MM.1S (cell line): Measurements from ENCODE around the gene ZNF236.

Source experiments
- DNase-seq: peaks from one replicate; pipeline ENCODE4 v3.0.0-alpha.2; 2015
- H2AFZ ChIP-seq: fragments of 300-600 bp; sonication (generic); 2 replicates; pipeline ENCODE4 v1.6.0; 2016; ENCODE audit warnings: antibody characterized with exemption, low read length
- H3F3A ChIP-seq: fragments of 300-600 bp; sonication (generic); 2 replicates; pipeline ENCODE4 v1.6.1; 2016; ENCODE audit warnings: mild to moderate bottlenecking, antibody characterized with exemption, low read length, moderate library complexity, mixed read lengths; ENCODE audit not compliant: insufficient read depth
- H3K27ac ChIP-seq: fragments of 300-600 bp; sonication (generic); 2 replicates; pipeline ENCODE4 v1.5.1; 2016; ENCODE audit warnings: mild to moderate bottlenecking, low read length
- H3K27me3 ChIP-seq: fragments of 300-600 bp; sonication (generic); replicated peaks from 2 replicates; pipeline ENCODE4 v1.6.0; 2016; ENCODE audit warnings: low read length; ENCODE audit not compliant: insufficient read depth
- H3K36me3 ChIP-seq: fragments of 300-600 bp; sonication (generic); replicated peaks from 2 replicates; pipeline ENCODE4 v1.6.1; 2016; ENCODE audit warnings: mild to moderate bottlenecking, low read length, mixed read lengths; ENCODE audit not compliant: insufficient read depth
- H3K4me1 ChIP-seq: fragments of 300-600 bp; sonication (generic); 2 replicates; pipeline ENCODE4 v1.6.1; 2016; ENCODE audit warnings: low read length, mixed read lengths
- H3K4me2 ChIP-seq: fragments of 300-600 bp; sonication (generic); 2 replicates; pipeline ENCODE4 v1.6.0; 2016; ENCODE audit warnings: low read depth, low read length
- H3K4me3 ChIP-seq: fragments of 300-600 bp; sonication (generic); 2 replicates; pipeline ENCODE4 v1.5.1; 2016; ENCODE audit warnings: low read length, mixed read lengths
- H3K79me2 ChIP-seq: fragments of 300-600 bp; sonication (generic); 2 replicates; pipeline ENCODE4 v1.6.1; 2016; ENCODE audit warnings: mixed run types, low read length, mixed read lengths
- H3K9ac ChIP-seq: fragments of 300-600 bp; sonication (generic); 2 replicates; pipeline ENCODE4 v1.6.1; 2016; ENCODE audit warnings: low read length, mixed read lengths
- H3K9me2 ChIP-seq: fragments of 300-600 bp; sonication (generic); replicated peaks from 2 replicates; pipeline ENCODE4 v1.6.1; 2016; ENCODE audit warnings: mild to moderate bottlenecking, low read length, mixed read lengths; ENCODE audit not compliant: insufficient read depth
- H3K9me3 ChIP-seq: fragments of 300-600 bp; sonication (generic); replicated peaks from 2 replicates; pipeline ENCODE4 v1.6.1; 2016; ENCODE audit warnings: mild to moderate bottlenecking, low read length, mixed read lengths; ENCODE audit not compliant: insufficient read depth
- H4K20me1 ChIP-seq: fragments of 300-600 bp; sonication (generic); 2 replicates; pipeline ENCODE4 v1.6.1; 2016; ENCODE audit warnings: mild to moderate bottlenecking, low read length, moderate library complexity, mixed read lengths; ENCODE audit not compliant: insufficient read depth
- EZH2 ChIP-seq: fragments of 300-600 bp; sonication (generic); optimal IDR thresholded peaks from 2 replicates; pipeline ENCODE3; 2017; ENCODE audit warnings: low read depth, mild to moderate bottlenecking, antibody characterized with exemption, low read length, mixed read lengths
- EZH2phosphoT487 ChIP-seq: fragments of 300-600 bp; sonication (generic); IDR thresholded peaks from 2 replicates; pipeline ENCODE4 v1.6.1; 2018; ENCODE audit warnings: antibody characterized with exemption, low read length
- TF ChIP-seq, protein P1 (sequence below): fragments of 300-600 bp; sonication (generic); IDR thresholded peaks from 2 replicates; pipeline ENCODE4 v1.5.1; 2016; ENCODE audit warnings: antibody characterized with exemption, low read length, mixed read lengths

ZNF236 gene

DNA sequence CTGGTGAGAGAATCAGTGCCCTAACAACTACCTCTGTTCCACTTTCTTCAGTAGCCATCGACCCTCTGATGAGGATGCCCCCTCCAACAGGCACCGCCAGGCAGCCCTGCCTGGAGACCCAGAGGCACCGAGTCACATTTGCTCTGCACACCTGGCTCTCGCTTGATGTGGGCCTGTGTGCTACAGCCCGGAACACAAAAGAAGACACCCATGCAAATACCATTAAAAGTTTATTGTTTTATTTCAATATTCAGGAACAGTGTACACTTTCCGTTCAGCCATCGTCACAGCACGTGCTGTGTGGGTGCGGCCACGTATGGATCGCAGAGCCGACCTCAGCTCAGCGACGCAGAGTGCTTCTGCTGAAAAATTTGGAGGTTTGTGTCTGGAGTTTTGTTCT lies 156.3 kb downstream of the ZNF236 start:
- H3K27ac ChIP-seq, result no peak overlapping the region
- no peaks in the 10 kb centered on the region for H3K9me3 ChIP-seq
- H3K79me2 ChIP-seq, result no peaks in the 10 kb centered on the region
- H3K27me3 ChIP-seq, result no peaks in the 10 kb centered on the region
- no peaks in the 10 kb centered on the region for H3K36me3 ChIP-seq
- H3K4me1 ChIP-seq, result no peaks in the 10 kb centered on the region
- H3K9me2 ChIP-seq, result no peaks in the 10 kb centered on the region
- no peak for DNase-seq
- TF ChIP-seq EZH2phosphoT487 (no peak), EZH2 (no peak)
- TF ChIP-seq, protein P1, sequence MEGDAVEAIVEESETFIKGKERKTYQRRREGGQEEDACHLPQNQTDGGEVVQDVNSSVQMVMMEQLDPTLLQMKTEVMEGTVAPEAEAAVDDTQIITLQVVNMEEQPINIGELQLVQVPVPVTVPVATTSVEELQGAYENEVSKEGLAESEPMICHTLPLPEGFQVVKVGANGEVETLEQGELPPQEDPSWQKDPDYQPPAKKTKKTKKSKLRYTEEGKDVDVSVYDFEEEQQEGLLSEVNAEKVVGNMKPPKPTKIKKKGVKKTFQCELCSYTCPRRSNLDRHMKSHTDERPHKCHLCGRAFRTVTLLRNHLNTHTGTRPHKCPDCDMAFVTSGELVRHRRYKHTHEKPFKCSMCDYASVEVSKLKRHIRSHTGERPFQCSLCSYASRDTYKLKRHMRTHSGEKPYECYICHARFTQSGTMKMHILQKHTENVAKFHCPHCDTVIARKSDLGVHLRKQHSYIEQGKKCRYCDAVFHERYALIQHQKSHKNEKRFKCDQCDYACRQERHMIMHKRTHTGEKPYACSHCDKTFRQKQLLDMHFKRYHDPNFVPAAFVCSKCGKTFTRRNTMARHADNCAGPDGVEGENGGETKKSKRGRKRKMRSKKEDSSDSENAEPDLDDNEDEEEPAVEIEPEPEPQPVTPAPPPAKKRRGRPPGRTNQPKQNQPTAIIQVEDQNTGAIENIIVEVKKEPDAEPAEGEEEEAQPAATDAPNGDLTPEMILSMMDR, result no peak
- no peaks in the 10 kb centered on the region for H3F3A ChIP-seq
- no peak overlapping the region for H3K4me3 ChIP-seq
- H3K9ac ChIP-seq, result no peak overlapping the region
- H3K4me2 ChIP-seq, result no peak overlapping the region
- no peaks in the 10 kb centered on the region for H4K20me1 ChIP-seq
- H2AFZ ChIP-seq, result no peak overlapping the region

- Histone ChIP-seq H3K36me3 (no peaks in the 10 kb centered on the region), H2AFZ (no peak overlapping the region), H3K4me2 (no peak overlapping the region), H3K9me2 (no peaks in the 10 kb centered on the region), H3F3A (no peaks in the 10 kb centered on the region), H3K27ac (no peak overlapping the region), H4K20me1 (no peaks in the 10 kb centered on the region), H3K79me2 (no peaks in the 10 kb centered on the region), H3K9ac (no peak overlapping the region), H3K27me3 (no peaks in the 10 kb centered on the region), H3K9me3 (no peaks in the 10 kb centered on the region), H3K4me3 (no peak overlapping the region), H3K4me1 (no peaks in the 10 kb centered on the region)
- TF ChIP-seq, protein P1, result no peak
- no peak for TF ChIP-seq EZH2phosphoT487
- TF ChIP-seq EZH2, result no peak
- no peak for DNase-seq
Measured at GRCh38 chr18:76979111-76979751, 156.9 kb downstream of the ZNF236 start.

- no peak overlapping the region for H3K4me2 ChIP-seq
- no peaks in the 10 kb centered on the region for H4K20me1 ChIP-seq
- no peaks in the 10 kb centered on the region for H3K36me3 ChIP-seq
- no peak overlapping the region for H3K4me3 ChIP-seq
- no peaks in the 10 kb centered on the region for H3K9me2 ChIP-seq
- no peaks in the 10 kb centered on the region for H3K4me1 ChIP-seq
- H3K27ac ChIP-seq, result no peak overlapping the region
- no peaks in the 10 kb centered on the region for H3K9me3 ChIP-seq
- H3K9ac ChIP-seq, result no peak overlapping the region
- H3K27me3 ChIP-seq, result no peaks in the 10 kb centered on the region
- DNase-seq, result no peak
- H2AFZ ChIP-seq, result no peak overlapping the region
- no peaks in the 10 kb centered on the region for H3K79me2 ChIP-seq
- H3F3A ChIP-seq, result no peaks in the 10 kb centered on the region
- TF ChIP-seq EZH2phosphoT487, result no peak
- no peak for TF ChIP-seq EZH2
- TF ChIP-seq, protein P1, result no peak
Measured at GRCh38 chr18:76979906-76980305, 157.5 kb downstream of the ZNF236 start.
